PC-9 (cell line): Measurements from ENCODE around the gene KLF14.

Experiments used
- CTCF ChIP-seq: fragments of 200-600 bp; sonication (generic); conservative IDR thresholded peaks from 2 replicates; pipeline ENCODE4 v1.6.1; 2017; ENCODE audit warnings: mixed run types, antibody characterized with exemption, mild to moderate bottlenecking, moderate library complexity
- EZH2 ChIP-seq: fragments of 200-600 bp; sonication (generic); IDR thresholded peaks from 2 replicates; pipeline ENCODE4 v1.8.0; 2017; ENCODE audit warnings: antibody characterized with exemption, low read depth

DNA sequence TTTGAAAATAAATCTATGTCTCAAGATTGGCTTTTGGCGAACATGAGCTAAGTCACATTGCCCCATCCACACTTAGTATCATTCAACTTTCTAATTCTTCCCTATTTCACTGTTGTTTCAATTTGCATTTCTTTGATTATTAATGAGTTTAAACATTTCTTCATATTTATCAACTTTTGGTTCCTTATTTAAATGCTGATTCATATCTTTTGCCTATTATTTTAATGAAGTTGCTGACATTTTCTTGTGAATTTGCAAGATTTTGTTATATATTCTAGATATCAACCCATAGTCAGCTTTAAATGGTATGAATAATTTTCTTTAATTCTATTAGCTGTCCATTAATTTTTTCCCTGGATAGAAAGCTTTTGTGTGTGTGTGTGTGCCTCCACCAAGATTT lies 33.2 kb downstream of the KLF14 start:
- TF ChIP-seq CTCF, result no peak
- TF ChIP-seq EZH2, result no peak
